HG02798 (cell line): Measurements from ENCODE around the gene KRT3.

Experiments used
- ATAC-seq: cut with Tn5 transposase; IDR thresholded peaks from one replicate; pipeline ENCODE4 v1.9.1; 2021; ENCODE audit warnings: mild to moderate bottlenecking; ENCODE audit not compliant: unreplicated experiment, poor library complexity

The KRT3 gene

GRCh38 chr12:52742822-52743457, 53.0 kb downstream of the KRT3 start:
- no peak for ATAC-seq

GRCh38 chr12:52742196-52742580, 53.7 kb downstream of the KRT3 start:
- ATAC-seq: no peak

DNA sequence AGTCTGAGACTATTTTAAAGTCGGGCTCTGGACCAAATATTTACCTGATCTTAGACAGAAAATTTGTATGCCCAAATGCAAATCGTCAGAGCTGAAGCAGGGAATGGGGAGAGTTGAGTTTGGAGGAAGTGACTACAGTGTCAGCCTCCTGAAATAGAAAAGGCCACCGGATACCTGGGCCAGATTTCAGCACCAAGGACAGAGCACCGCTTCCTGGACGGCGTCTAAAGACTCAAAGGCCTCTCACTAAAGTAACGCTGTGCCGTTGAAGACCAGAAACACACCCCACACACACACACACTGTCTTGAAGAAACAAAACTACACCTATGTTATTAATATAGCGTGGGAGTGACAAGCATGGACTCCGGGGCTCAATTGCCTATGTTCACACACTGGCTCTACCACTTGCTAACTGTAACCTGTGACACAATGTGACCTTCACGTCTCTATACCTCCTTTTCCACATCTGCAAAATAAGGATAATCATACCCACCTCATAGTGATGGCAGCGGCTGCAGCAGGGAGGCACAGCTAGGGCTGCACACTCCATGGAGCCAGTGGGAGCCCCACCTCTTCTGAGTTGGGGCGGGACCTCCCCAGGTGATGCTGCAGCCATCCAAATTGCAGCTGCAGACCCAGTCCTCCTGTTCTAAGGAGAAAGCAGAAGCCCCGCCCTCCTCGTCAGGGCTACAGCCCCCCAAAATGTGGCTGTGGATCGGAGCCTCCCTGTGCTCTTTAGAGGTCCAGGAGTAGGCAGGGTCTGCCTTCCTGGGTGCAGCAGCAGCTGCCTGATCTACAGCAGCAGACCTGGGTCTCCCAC, 54.3 kb downstream of the KRT3 start:
- ATAC-seq: no peak

GRCh38 chr12:52740584-52740983, 55.3 kb downstream of the KRT3 start:
- no peak for ATAC-seq

DNA sequence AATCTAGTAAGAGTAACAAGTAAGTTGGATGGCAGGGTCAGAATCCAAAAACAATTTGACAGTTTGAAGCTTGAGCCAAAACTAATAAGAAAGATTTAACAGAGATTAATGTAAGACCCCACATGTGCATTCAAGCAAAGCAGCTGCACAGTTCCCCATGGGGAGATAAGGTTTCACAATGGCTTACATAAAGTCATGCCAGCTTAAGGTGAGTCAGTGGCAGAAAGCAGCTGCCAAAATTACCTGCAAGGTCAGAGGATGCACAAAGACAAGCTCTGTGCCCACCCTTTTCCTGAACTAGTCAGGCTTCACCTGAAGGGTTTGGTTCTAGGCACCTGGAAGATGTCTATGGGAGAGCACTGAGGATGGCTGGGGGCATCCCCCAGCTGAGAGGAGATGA, 56.0 kb downstream of the KRT3 start:
- no peak for ATAC-seq
